Naive thymus-derived CD4-positive, alpha-beta T cell (primary cell): Measurements from ENCODE around the gene DNMT3A. TPM values are rescaled to one million over a fixed set of nuclear protein-coding genes. Genes with fewer than 3 reads are reported as not detected.

Experiments used
- ATAC-seq: fragments of 150-1000 bp; cut with Tn5 transposase; 2 replicates; pipeline ENCODE4 v1.10.0; 2021; ENCODE audit warnings: mild to moderate bottlenecking, moderate library complexity
- CTCF ChIA-PET: fragments of 350-600 bp; sonication (Branson Sonifier 250); formaldehyde crosslinking; loops from one replicate; lab custom pipeline; 2021; ENCODE audit warnings: antibody characterized with exemption; lab: Charles Lee
- POLR2A ChIA-PET: fragments of 350-600 bp; sonication (Branson Sonifier 250); formaldehyde crosslinking; loops from one replicate; lab custom pipeline; 2021; ENCODE audit warnings: antibody characterized with exemption, inconsistent platforms; lab: Charles Lee
- DNase-seq, 9 donors: peaks; one replicate each; pipeline versions ENCODE4 v3.0.0 to v3.0.0-alpha.2; 2020 to 2022; ENCODE audit warnings: mixed read lengths in 1 of 9
- H3K27ac ChIP-seq: one replicate; pipeline ENCODE4 v1.7.0; 2013; ENCODE audit warnings: mild to moderate bottlenecking, low read depth, low read length, moderate library complexity
- H3K27me3 ChIP-seq, 2 donors: one replicate each; pipeline ENCODE4 v1.7.0; 2013; ENCODE audit warnings: low read length in 2 of 2, mild to moderate bottlenecking in 2 of 2, moderate library complexity in 2 of 2; ENCODE audit not compliant: control insufficient read depth in 2 of 2, insufficient read depth in 2 of 2
- H3K36me3 ChIP-seq, 3 experiments: 1 replicate in 2 of 3; 2 replicates in 1 of 3; pipeline ENCODE4 v1.7.0; 2013; ENCODE audit warnings: low read length in 3 of 3, mild to moderate bottlenecking in 3 of 3, moderate library complexity in 1 of 3; ENCODE audit not compliant: insufficient read depth in 3 of 3, control insufficient read depth in 2 of 3
- H3K4me1 ChIP-seq, 2 donors: one replicate each; pipeline ENCODE4 v1.7.0; 2013; ENCODE audit warnings: low read length in 2 of 2, mild to moderate bottlenecking in 2 of 2, moderate library complexity in 1 of 2; ENCODE audit not compliant: control insufficient read depth in 2 of 2, insufficient read depth in 2 of 2
- H3K4me3 ChIP-seq: 2 replicates; pipeline ENCODE4 v1.7.0; 2013; ENCODE audit warnings: mild to moderate bottlenecking, low read length
- H3K9me3 ChIP-seq, 3 experiments: 1 replicate in 2 of 3; 2 replicates in 1 of 3; pipeline ENCODE4 v1.7.0; 2013; ENCODE audit warnings: low read length in 3 of 3; ENCODE audit not compliant: control insufficient read depth in 2 of 3
- H3K27ac Mint-ChIP-seq, 9 donors: one replicate each; pipeline ENCODE4 v1.8.0; 2020 to 2022; ENCODE audit warnings: mixed read lengths in 9 of 9, mild to moderate bottlenecking in 8 of 9, moderate library complexity in 5 of 9, inconsistent platforms in 2 of 9
- H3K27me3 Mint-ChIP-seq, 5 donors: one replicate each; pipeline ENCODE4 v1.8.0; 2021 to 2022; ENCODE audit warnings: mixed read lengths in 5 of 5, mild to moderate bottlenecking in 1 of 5
- H3K36me3 Mint-ChIP-seq, 5 donors: one replicate each; pipeline ENCODE4 v1.8.0; 2020 to 2022; ENCODE audit warnings: mixed read lengths in 5 of 5, mild to moderate bottlenecking in 3 of 5, inconsistent platforms in 1 of 5
- H3K4me1 Mint-ChIP-seq, 7 donors: one replicate each; pipeline ENCODE4 v1.8.0; 2020 to 2022; ENCODE audit warnings: mixed read lengths in 7 of 7, mild to moderate bottlenecking in 3 of 7, inconsistent platforms in 1 of 7
- H3K4me3 Mint-ChIP-seq, 10 donors: one replicate each; pipeline ENCODE4 v1.8.0; 2020 to 2022; ENCODE audit warnings: mild to moderate bottlenecking in 10 of 10, mixed read lengths in 10 of 10, moderate library complexity in 6 of 10, inconsistent platforms in 2 of 10
- H3K9me3 Mint-ChIP-seq, 11 donors: one replicate each; pipeline ENCODE4 v1.8.0; 2020 to 2022; ENCODE audit warnings: mixed read lengths in 11 of 11, mild to moderate bottlenecking in 4 of 11, inconsistent platforms in 1 of 11, moderate library complexity in 1 of 11
- intact Hi-C, 2 donors: fragments of 100-400 bp; cut with micrococcal nuclease; formaldehyde crosslinking; loops; one replicate each; pipeline ENCODE4 v1.15.1; 2023
- polyA plus RNA-seq, 2 donors: library from polyadenylated mRNA; unstranded; fragments of 300-500 nt; fragmentation: Illumina TruSeq; gene quantifications; one replicate each; pipeline ENCODE4 v1.2.3, GENCODE V29; 2021
- total RNA-seq, 6 experiments: library from RNA in 5 of 6; stranded (reverse) in 5 of 6; gene quantifications; 1 replicate in 5 of 6; 2 replicates in 1 of 6; pipeline ENCODE4 v1.2.3 and lab custom pipeline; 2021 to 2026

The DNMT3A gene
- total and polyA plus RNA-seq, 7 experiments from 2014 or later = 19.4 to 117 (median 80.7) TPM

DNA sequence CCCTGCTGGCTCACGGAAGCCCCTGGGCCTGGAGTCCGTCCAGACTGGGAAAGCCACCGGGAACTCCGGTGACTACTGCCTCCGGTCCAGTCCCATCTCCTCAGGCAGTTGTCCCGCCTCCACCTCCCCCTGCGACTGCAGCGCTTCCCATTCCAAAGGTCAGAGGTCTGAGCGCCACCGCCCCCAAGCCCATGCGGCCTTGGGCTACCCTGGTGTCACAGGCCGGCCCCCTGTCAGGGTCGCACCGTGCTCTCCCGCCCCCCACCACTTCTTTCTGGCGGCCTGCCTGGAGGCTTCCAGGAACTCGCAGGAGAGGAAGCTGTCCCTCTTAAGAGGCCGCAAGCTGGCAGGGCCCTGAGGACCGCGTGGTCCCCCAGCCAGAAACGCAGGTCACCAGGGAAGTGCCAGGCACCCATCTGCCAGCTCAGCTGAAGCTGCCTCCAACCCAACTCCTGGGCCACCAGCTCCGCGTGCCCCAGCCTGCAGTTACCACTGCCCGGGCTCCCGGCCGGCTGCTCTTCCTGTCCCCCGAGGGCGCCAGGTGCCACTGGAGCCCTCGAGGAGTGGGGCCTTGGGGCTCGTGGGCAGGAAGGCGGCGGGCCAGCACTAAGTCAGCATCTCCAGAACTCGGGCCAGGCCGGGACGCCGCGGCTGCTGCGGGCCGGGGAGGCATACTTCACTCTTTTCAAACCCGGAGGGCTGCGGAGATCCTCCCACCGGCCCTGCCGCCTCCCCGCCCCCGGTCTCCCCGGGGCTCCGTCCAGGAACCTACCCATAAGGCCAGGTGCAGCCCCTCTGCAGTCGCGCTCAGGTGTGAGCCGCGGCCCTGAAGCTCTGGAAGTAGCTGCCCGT lies 90.1 kb downstream of the DNMT3A start:
- ChIA-PET POLR2A (interaction anchor here (0.6 to 6.7 kb wide), 16 partner anchors 9 to 251 kb away, joined by 3 to 106 read pairs (median 5); no protein-coding TSS in a partner anchor), CTCF (interaction anchor here (0.9 to 3.9 kb wide), 8 partner anchors 11 to 111 kb away, joined by 3 to 18 read pairs (median 7); no protein-coding TSS in a partner anchor)
- Mint-ChIP-seq H3K36me3 (peaks cover 6 to 43% (median 21%) of the 10 kb centered on the region in 5 donors), H3K4me1 (peaks cover 28 to 55% (median 45%) of the 10 kb centered on the region in 7 donors), H3K9me3 (peaks cover 0 to 1% (median 0%) of the 10 kb centered on the region in 11 donors), H3K27ac (peak overlapping the region; percentile 72 to 93 (median 87)), H3K27me3 (no peaks in the 10 kb centered on the region), H3K4me3 (peak overlapping the region; percentile 85 to 91 (median 90))
- Histone ChIP-seq H3K36me3 (peaks cover 0 to 45% (median 6%) of the 10 kb centered on the region in 3 experiments), H3K27ac (peak overlapping the region; percentile 74), H3K9me3 (no peaks in the 10 kb centered on the region), H3K4me3 (peak overlapping the region; percentile 70), H3K4me1 (peaks cover 6 to 22% of the 10 kb centered on the region in 2 donors), H3K27me3 (no peaks in the 10 kb centered on the region)
- DNase-seq = peak in 8 of 9 donors; percentile 26 to 62 (median 48)
- ATAC-seq = peak; percentile 64
- intact Hi-C loops = loop anchor here (1.0 to 2.0 kb wide), 8 partner anchors 21 to 125 kb away; no protein-coding TSS in a partner anchor

DNA sequence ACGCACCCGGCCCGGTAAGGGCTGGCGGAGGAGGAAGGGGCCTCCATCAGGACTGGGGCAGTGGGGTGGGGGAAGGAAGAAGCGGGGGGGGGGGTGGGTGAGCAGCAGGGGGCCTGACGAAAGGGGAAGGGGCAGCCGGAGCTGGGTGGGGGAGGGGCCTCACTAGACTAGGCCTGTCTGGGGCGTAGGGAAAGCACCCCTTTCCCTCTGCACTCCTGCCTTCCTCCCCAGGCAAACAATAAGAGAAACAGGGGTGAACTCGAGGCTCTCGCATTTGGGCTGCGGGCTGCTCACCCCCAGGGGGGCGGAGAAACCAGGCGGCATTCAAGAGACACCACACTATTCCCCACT lies 90.7 kb downstream of the DNMT3A start:
- Mint-ChIP-seq H3K4me3 (peak overlapping the region; percentile 86 to 91 (median 90)), H3K36me3 (peaks cover 3 to 44% (median 18%) of the 10 kb centered on the region in 5 donors), H3K4me1 (peaks cover 28 to 52% (median 44%) of the 10 kb centered on the region in 7 donors), H3K9me3 (no peaks in the 10 kb centered on the region), H3K27ac (peak overlapping the region; percentile 72 to 93 (median 89)), H3K27me3 (no peaks in the 10 kb centered on the region)
- peaks cover 0 to 46% (median 12%) of the 10 kb centered on the region in 3 experiments for H3K36me3 ChIP-seq
- ATAC-seq = peak; percentile 39
- CTCF ChIA-PET = interaction anchor here (1.5 to 3.9 kb wide), 4 partner anchors 22 to 112 kb away, joined by 5 to 18 read pairs (median 9); no protein-coding TSS in a partner anchor
- peak overlapping the region; percentile 70 for H3K4me3 ChIP-seq
- no peaks in the 10 kb centered on the region for H3K27me3 ChIP-seq
- no peaks in the 10 kb centered on the region for H3K9me3 ChIP-seq
- H3K4me1 ChIP-seq = peaks cover 6 to 22% of the 10 kb centered on the region in 2 donors
- H3K27ac ChIP-seq = peak overlapping the region; percentile 74
- intact Hi-C loops = loop anchor here in 1 of 2 donors (1.0 to 2.0 kb wide), 2 partner anchors 44 to 126 kb away; no protein-coding TSS in a partner anchor
- peak in 5 of 9 donors; percentile 27 to 56 (median 32) for DNase-seq
- POLR2A ChIA-PET = interaction anchor here (0.6 to 6.7 kb wide), 17 partner anchors 9 to 620 kb away, joined by 3 to 106 read pairs (median 5); no protein-coding TSS in a partner anchor

DNA sequence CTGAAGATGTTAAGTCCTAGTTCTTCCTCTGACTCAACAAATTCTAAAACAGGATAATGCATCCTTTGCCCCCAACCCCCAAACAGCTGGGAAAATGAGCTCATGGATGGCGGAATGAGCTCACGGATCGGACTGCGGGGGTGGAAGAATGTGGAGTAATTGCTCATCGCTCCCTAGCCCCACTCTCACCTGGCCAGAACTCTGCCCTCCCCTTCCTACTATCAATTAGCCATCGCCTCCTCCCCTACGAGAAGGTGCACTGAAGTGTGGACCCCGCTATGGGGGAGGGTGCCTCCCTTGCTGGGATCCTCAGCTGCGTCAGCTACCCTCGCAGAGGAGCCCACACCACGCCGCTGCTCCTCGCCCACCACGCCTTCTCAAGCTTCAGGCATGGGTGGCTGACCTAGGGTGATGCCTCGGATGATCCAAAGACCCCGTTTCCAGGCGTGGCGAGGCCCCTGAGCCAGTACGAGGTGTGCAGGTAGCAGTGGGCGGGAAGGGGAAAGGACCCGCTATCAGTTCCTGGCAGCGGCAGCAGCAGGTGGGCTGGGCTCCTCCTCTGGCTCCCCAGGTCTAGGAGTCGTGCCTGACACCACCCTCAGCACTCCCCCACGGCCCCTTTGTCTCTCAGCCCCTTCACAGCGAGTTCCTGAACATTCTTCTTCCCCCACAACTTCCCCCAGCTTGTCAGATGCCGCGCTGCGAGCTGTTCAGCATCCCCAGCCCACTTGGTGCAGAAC lies 91.2 kb downstream of the DNMT3A start:
- Mint-ChIP-seq H3K9me3 (no peaks in the 10 kb centered on the region), H3K27ac (peak overlapping the region; percentile 65 to 93 (median 89)), H3K4me1 (peaks cover 28 to 46% (median 41%) of the 10 kb centered on the region in 7 donors), H3K27me3 (no peaks in the 10 kb centered on the region), H3K36me3 (peaks cover 0 to 44% (median 17%) of the 10 kb centered on the region in 5 donors), H3K4me3 (peak overlapping the region; percentile 86 to 91 (median 90))
- peak; percentile 30 for ATAC-seq
- H3K27me3 ChIP-seq = no peaks in the 10 kb centered on the region
- peaks cover 0 to 46% (median 17%) of the 10 kb centered on the region in 3 experiments for H3K36me3 ChIP-seq
- ChIA-PET POLR2A (interaction anchor here (0.6 to 6.7 kb wide), 17 partner anchors 10 to 621 kb away, joined by 3 to 106 read pairs (median 5); no protein-coding TSS in a partner anchor), CTCF (interaction anchor here (1.1 to 3.9 kb wide), 6 partner anchors 23 to 127 kb away, joined by 3 to 18 read pairs (median 8); no protein-coding TSS in a partner anchor)
- H3K27ac ChIP-seq = peak overlapping the region; percentile 56
- peaks cover 6 to 22% of the 10 kb centered on the region in 2 donors for H3K4me1 ChIP-seq
- peak in 5 of 9 donors; percentile 31 to 40 (median 35) for DNase-seq
- intact Hi-C loops = loop anchor here in 1 of 2 donors (1.0 to 2.0 kb wide), 2 partner anchors 45 to 126 kb away; no protein-coding TSS in a partner anchor
- H3K4me3 ChIP-seq = peak overlapping the region; percentile 42
- H3K9me3 ChIP-seq = no peaks in the 10 kb centered on the region

DNA sequence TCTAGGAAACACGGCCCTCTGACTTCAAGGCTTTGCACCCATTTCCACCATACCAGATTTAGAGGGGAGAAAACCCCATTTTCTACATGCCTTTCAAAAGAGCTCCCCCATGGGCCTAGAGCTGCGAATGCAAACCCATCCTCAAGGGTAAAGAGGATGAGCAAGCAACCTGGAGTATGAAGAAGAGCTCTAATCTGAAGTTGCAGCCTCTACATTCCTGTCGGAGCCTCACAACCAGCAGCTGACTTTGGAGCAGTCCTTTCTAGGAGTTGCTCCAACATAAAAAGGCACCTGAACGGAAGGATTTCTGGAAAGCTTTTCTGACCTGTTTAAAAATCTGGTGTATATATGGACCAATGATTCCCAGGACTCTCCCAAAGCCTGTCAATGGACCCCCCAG lies 91.9 kb downstream of the DNMT3A start:
- Mint-ChIP-seq H3K36me3 (peaks cover 0 to 40% (median 12%) of the 10 kb centered on the region in 5 donors), H3K4me3 (peak overlapping the region; percentile 19 to 91 (median 90)), H3K9me3 (no peaks in the 10 kb centered on the region), H3K4me1 (peaks cover 28 to 42% (median 38%) of the 10 kb centered on the region in 7 donors), H3K27me3 (no peaks in the 10 kb centered on the region), H3K27ac (peak overlapping the region in 8 of 9 donors; percentile 72 to 93 (median 82))
- intact Hi-C loops = loop anchor here in 1 of 2 donors (2.0 kb wide), 1 partner anchor 127 kb away; no protein-coding TSS in a partner anchor
- Histone ChIP-seq H3K27me3 (no peaks in the 10 kb centered on the region), H3K27ac (peak overlapping the region; percentile 56), H3K9me3 (no peaks in the 10 kb centered on the region), H3K4me3 (no peak overlapping the region), H3K36me3 (peaks cover 0 to 47% (median 24%) of the 10 kb centered on the region in 3 experiments), H3K4me1 (peaks cover 6 to 22% of the 10 kb centered on the region in 2 donors)
- POLR2A ChIA-PET = interaction anchor here (0.7 to 6.7 kb wide), 11 partner anchors 10 to 200 kb away, joined by 3 to 106 read pairs (median 5); no protein-coding TSS in a partner anchor
- DNase-seq = no peak
- no peak for ATAC-seq
- CTCF ChIA-PET = interaction anchor here (0.6 to 3.9 kb wide), 8 partner anchors 9 to 141 kb away, joined by 3 to 18 read pairs (median 5); no protein-coding TSS in a partner anchor

DNA sequence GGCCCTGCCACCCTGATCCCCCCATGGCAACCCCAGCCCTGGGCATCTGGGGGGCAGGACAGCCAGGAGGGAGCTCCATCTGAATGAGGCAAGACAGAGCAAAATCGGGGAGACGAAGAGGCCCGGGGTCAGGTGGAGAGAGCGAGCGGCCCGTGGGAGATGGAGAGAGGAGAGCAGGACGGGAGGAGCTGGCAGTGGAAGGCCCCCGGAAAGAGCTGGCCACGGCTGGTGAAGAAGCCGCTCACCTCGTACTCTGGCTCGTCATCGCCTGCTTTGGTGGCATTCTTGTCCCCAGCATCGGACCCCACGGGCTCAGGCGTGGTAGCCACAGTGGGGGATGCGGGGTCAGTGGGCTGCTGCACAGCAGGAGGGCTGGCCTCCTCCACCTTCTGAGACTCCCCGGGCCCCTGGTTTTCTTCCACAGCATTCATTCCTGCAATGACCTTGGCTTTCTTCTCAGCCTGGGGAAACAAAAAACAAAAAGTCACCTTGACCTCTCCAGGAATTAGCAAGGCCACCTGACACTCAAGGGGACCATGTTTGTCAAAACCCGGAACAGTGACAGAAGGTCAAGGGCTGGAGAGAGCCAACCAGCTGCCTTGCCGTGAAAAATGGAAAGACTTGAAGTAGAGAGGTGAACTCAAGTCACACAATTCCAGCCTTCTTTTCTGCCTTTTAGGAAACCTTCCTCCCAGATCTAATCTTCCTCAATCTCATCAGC lies 93.8 kb downstream of the DNMT3A start:
- ATAC-seq (no peak), DNase-seq (no peak)
- Histone ChIP-seq H3K4me3 (no peak overlapping the region), H3K27me3 (no peaks in the 10 kb centered on the region), H3K4me1 (peaks cover 6 to 19% of the 10 kb centered on the region in 2 donors), H3K27ac (no peak overlapping the region), H3K9me3 (no peaks in the 10 kb centered on the region), H3K36me3 (peaks cover 0 to 62% (median 38%) of the 10 kb centered on the region in 3 experiments)
- H3K4me1 Mint-ChIP-seq = peaks cover 22 to 28% (median 27%) of the 10 kb centered on the region in 7 donors
- POLR2A ChIA-PET = interaction anchor here (1.0 kb wide), 1 partner anchor 29 kb away, joined by 5 read pairs; no protein-coding TSS in a partner anchor
- intact Hi-C loops = no loop called here
- CTCF ChIA-PET = interaction anchor here (1.0 kb wide), 1 partner anchor 25 kb away, joined by 3 read pairs; no protein-coding TSS in a partner anchor
- H3K4me3 Mint-ChIP-seq = no peak overlapping the region
- peak overlapping the region in 4 of 9 donors; percentile 62 to 73 (median 67) for H3K27ac Mint-ChIP-seq
- H3K9me3 Mint-ChIP-seq = no peaks in the 10 kb centered on the region
- no peaks in the 10 kb centered on the region for H3K27me3 Mint-ChIP-seq
- H3K36me3 Mint-ChIP-seq = peaks cover 0 to 41% (median 0%) of the 10 kb centered on the region in 5 donors
